ENCODE results near the gene FGD3. TPM values are rescaled to one million over a fixed set of nuclear protein-coding genes. Genes with fewer than 3 reads are reported as not detected.

Gene FGD3
- polyA plus RNA-seq, 1 donor (not counting 4 experiments of a cell fraction or from before 2014, with no cell fraction given) = 0.21 TPM

DNA sequence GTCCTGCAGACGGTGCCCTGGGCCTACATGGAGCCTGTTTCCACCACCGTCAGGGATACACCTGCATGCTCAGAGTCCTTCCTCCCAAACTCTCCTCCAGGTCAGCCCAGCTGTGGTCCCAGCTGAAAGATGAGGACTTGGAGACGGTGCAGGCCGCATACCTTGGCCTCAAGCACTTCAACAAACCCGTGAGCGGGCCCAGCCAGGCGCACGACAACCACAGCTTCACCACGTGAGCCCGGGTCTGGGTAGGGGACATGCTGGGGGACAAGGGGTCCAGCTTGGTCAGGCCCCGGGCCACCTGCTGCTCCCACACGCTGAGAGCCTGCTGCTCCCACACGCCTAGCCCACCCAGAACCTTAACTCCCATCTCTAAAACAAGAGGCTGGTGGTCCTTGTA is 132.0 kb downstream of the FGD3 start:
- no peak for FAIRE-seq

DNA sequence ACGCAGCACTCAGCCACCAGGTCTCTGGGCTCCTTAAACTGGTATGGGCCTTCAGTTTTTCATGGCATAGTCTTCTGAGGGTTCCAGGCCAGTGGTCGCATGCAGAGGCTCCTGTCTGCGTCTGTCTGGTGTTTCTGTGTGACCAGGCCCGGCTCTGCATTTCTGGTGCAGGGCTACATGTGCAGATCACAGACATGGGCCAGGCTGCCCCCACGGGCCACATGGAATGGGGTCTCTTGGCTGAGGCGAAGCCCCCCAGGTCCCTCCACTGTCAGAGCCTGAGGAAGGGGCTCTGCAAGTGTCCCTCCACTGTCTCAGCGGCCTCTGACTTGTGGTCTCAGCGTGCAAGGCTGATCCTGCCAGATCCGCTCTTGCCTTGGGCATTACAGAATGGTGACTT is 133.1 kb downstream of the FGD3 start:
- Histone ChIP-seq H3K9me3 (ENCODE audit: control insufficient read depth, low read depth, low read length) (no peaks in the 10 kb centered on the region), H3K79me2 (ENCODE audit: control insufficient read depth, insufficient read depth, low read length) (no peaks in the 10 kb centered on the region), H2AFZ (ENCODE audit: control insufficient read depth, low read length) (no peak overlapping the region), H3K9me1 (ENCODE audit: control insufficient read depth, extremely low read depth, insufficient read depth, low read length) (no peaks in the 10 kb centered on the region), H3K27me3 (ENCODE audit: control insufficient read depth, extremely low read depth, insufficient read depth, low read length) (peaks cover 3% of the 10 kb centered on the region), H3K36me3 (ENCODE audit: control insufficient read depth in 2 of 2, extremely low read depth in 1 of 2, insufficient read depth in 2 of 2, low read length in 2 of 2) (no peaks in the 10 kb centered on the region), H3K27ac (ENCODE audit: control insufficient read depth, insufficient read depth, low read length) (no peak overlapping the region), H3K4me2 (ENCODE audit: control insufficient read depth, extremely low read depth, insufficient read depth, low read depth, low read length) (no peak overlapping the region), H3K9ac (ENCODE audit: control insufficient read depth, extremely low read depth, insufficient read depth, low read length) (no peak overlapping the region), H3K4me1 (ENCODE audit: control insufficient read depth, extremely low read depth, insufficient read depth, low read length) (no peaks in the 10 kb centered on the region), H3K4me3 (ENCODE audit: control insufficient read depth in 2 of 3, extremely low read depth in 1 of 3, insufficient read depth in 2 of 3, low read depth in 1 of 3, low read length in 3 of 3) (no peak overlapping the region), H4K20me1 (ENCODE audit: control insufficient read depth, extremely low read depth, insufficient read depth, low read length) (no peaks in the 10 kb centered on the region)
- no peak for DNase-seq (ENCODE audit: low read depth, low spot score)
- FAIRE-seq = no peak
- dilution Hi-C loops (cut with MboI; ENCODE audit: extremely low pct_ligation_motif_present, low sequenced_read_pairs) = no loop called here
- TF ChIP-seq, protein P1, sequence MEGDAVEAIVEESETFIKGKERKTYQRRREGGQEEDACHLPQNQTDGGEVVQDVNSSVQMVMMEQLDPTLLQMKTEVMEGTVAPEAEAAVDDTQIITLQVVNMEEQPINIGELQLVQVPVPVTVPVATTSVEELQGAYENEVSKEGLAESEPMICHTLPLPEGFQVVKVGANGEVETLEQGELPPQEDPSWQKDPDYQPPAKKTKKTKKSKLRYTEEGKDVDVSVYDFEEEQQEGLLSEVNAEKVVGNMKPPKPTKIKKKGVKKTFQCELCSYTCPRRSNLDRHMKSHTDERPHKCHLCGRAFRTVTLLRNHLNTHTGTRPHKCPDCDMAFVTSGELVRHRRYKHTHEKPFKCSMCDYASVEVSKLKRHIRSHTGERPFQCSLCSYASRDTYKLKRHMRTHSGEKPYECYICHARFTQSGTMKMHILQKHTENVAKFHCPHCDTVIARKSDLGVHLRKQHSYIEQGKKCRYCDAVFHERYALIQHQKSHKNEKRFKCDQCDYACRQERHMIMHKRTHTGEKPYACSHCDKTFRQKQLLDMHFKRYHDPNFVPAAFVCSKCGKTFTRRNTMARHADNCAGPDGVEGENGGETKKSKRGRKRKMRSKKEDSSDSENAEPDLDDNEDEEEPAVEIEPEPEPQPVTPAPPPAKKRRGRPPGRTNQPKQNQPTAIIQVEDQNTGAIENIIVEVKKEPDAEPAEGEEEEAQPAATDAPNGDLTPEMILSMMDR (optimal IDR thresholded peaks at IDR 0.05 in 1 of 3, IDR thresholded peaks at IDR 0.05 in 1 of 3, conservative IDR thresholded peaks at IDR 0.05 in 1 of 3; ENCODE audit: extremely low read depth in 1 of 3, insufficient read depth in 2 of 3, low read length in 3 of 3) = no peak
- TF ChIP-seq EZH2 (IDR thresholded peaks at IDR 0.05; ENCODE audit: low read length) = no peak

More for the DNA sequence above, 132.0 kb downstream of the FGD3 start:
- Histone ChIP-seq H3K27ac (ENCODE audit: control insufficient read depth, insufficient read depth, low read length) (no peak overlapping the region), H3K9ac (ENCODE audit: control insufficient read depth, extremely low read depth, insufficient read depth, low read length) (no peak overlapping the region), H3K36me3 (ENCODE audit: control insufficient read depth in 2 of 2, extremely low read depth in 1 of 2, insufficient read depth in 2 of 2, low read length in 2 of 2) (no peaks in the 10 kb centered on the region), H4K20me1 (ENCODE audit: control insufficient read depth, extremely low read depth, insufficient read depth, low read length) (no peaks in the 10 kb centered on the region), H3K4me2 (ENCODE audit: control insufficient read depth, extremely low read depth, insufficient read depth, low read depth, low read length) (no peak overlapping the region), H3K9me3 (ENCODE audit: control insufficient read depth, low read depth, low read length) (no peaks in the 10 kb centered on the region), H3K4me3 (ENCODE audit: control insufficient read depth in 2 of 3, extremely low read depth in 1 of 3, insufficient read depth in 2 of 3, low read depth in 1 of 3, low read length in 3 of 3) (no peak overlapping the region), H3K27me3 (ENCODE audit: control insufficient read depth, extremely low read depth, insufficient read depth, low read length) (peaks cover 3% of the 10 kb centered on the region), H3K4me1 (ENCODE audit: control insufficient read depth, extremely low read depth, insufficient read depth, low read length) (no peaks in the 10 kb centered on the region), H3K9me1 (ENCODE audit: control insufficient read depth, extremely low read depth, insufficient read depth, low read length) (no peaks in the 10 kb centered on the region), H2AFZ (ENCODE audit: control insufficient read depth, low read length) (no peak overlapping the region), H3K79me2 (ENCODE audit: control insufficient read depth, insufficient read depth, low read length) (no peaks in the 10 kb centered on the region)
- dilution Hi-C loops (cut with MboI; ENCODE audit: extremely low pct_ligation_motif_present, low sequenced_read_pairs) = no loop called here
- no peak for DNase-seq (ENCODE audit: low read depth, low spot score)
- TF ChIP-seq, protein P1 (optimal IDR thresholded peaks at IDR 0.05 in 1 of 3, IDR thresholded peaks at IDR 0.05 in 1 of 3, conservative IDR thresholded peaks at IDR 0.05 in 1 of 3; ENCODE audit: extremely low read depth in 1 of 3, insufficient read depth in 2 of 3, low read length in 3 of 3) = no peak
- TF ChIP-seq EZH2 (IDR thresholded peaks at IDR 0.05; ENCODE audit: low read length) = no peak

Data from keratinocyte (primary cell).